Tibial nerve (tissue), 3 donors: ENCODE data around the gene HLCS.

Experiments
- EP300 ChIP-seq, 2 donors: sonication (generic); formaldehyde crosslinking; IDR thresholded peaks; one replicate each; pipeline ENCODE4 v1.6.1; 2017; ENCODE audit warnings: antibody characterized with exemption in 2 of 2, mild to moderate bottlenecking in 1 of 2
- POLR2A ChIP-seq, 2 donors: fragments of 450-650 bp; IDR thresholded peaks; one replicate each; pipeline ENCODE4 v1.6.1; 2017; ENCODE audit warnings: antibody characterized with exemption in 2 of 2, mild to moderate bottlenecking in 2 of 2, moderate library complexity in 2 of 2

GRCh38 chr21:36791695-36792470, 174.6 kb downstream of the HLCS start:
- TF ChIP-seq EP300 (IDR thresholded peaks at IDR 0.05) (no peak), POLR2A (IDR thresholded peaks at IDR 0.05) (no peak)
